ENCODE results near the gene FLT4. TPM values are rescaled to one million over a fixed set of nuclear protein-coding genes. Genes with fewer than 3 reads are reported as not detected.

FLT4 gene
- total RNA-seq, 4 donors from 2014 or later = 22.5 to 35.5 (median 25.1) TPM

- Histone ChIP-seq H3K4me3 (no peak within 1 kb of the TSS), H3K36me3 (no peaks in the 10 kb centered on the region), H3K9me3 (no peaks in the 10 kb centered on the region), H3K27ac (no peak within 1 kb of the TSS), H3K4me1 (no peaks in the 10 kb centered on the region), H3K27me3 (peaks cover 0 to 3% of the 10 kb centered on the region in 2 donors)
- intact Hi-C loops (cut with DNase I; ENCODE audit: low total_unique reads) = no loop called here
- TF ChIP-seq POLR2A (IDR thresholded peaks at IDR 0.05) (no peak), CTCF (IDR thresholded peaks at IDR 0.05) (no peak)
- no peak for DNase-seq
Observed at GRCh38 chr5:180591311-180591887, 58.0 kb downstream of the FLT4 start, which contains the start of gene SCGB3A1. Gene SCGB3A1, minus strand, starts transcription at chr5:180591499. Its CDS starts 37 bp downstream, at chr5:180591462.

GRCh38 chr5:180590543-180591310 lies 58.7 kb downstream of the FLT4 start:
- no peaks in the 10 kb centered on the region for H3K9me3 ChIP-seq
- DNase-seq = no peak
- H3K27me3 ChIP-seq = peaks cover 0 to 3% of the 10 kb centered on the region in 2 donors
- H3K36me3 ChIP-seq = no peaks in the 10 kb centered on the region
- H3K4me3 ChIP-seq = no peak overlapping the region
- H3K4me1 ChIP-seq = no peaks in the 10 kb centered on the region
- intact Hi-C loops (cut with DNase I; ENCODE audit: low total_unique reads) = no loop called here
- no peak overlapping the region for H3K27ac ChIP-seq
- TF ChIP-seq POLR2A (IDR thresholded peaks at IDR 0.05) (no peak), CTCF (IDR thresholded peaks at IDR 0.05) (no peak)

GRCh38 chr5:180589771-180590542 lies 59.4 kb downstream of the FLT4 start:
- H3K9me3 ChIP-seq = no peaks in the 10 kb centered on the region
- intact Hi-C loops (cut with DNase I; ENCODE audit: low total_unique reads) = no loop called here
- DNase-seq = no peak
- no peak for TF ChIP-seq POLR2A (IDR thresholded peaks at IDR 0.05)
- no peak for TF ChIP-seq CTCF (IDR thresholded peaks at IDR 0.05)
- no peaks in the 10 kb centered on the region for H3K4me1 ChIP-seq
- H3K36me3 ChIP-seq = no peaks in the 10 kb centered on the region
- peaks cover 0 to 3% of the 10 kb centered on the region in 2 donors for H3K27me3 ChIP-seq
- H3K27ac ChIP-seq = no peak overlapping the region
- H3K4me3 ChIP-seq = no peak overlapping the region

GRCh38 chr5:180586870-180587269 lies 62.5 kb downstream of the FLT4 start:
- no peaks in the 10 kb centered on the region for H3K36me3 ChIP-seq
- no peaks in the 10 kb centered on the region for H3K4me1 ChIP-seq
- TF ChIP-seq CTCF (IDR thresholded peaks at IDR 0.05) (no peak), POLR2A (IDR thresholded peaks at IDR 0.05) (no peak)
- H3K4me3 ChIP-seq = no peak overlapping the region
- peaks cover 0 to 3% of the 10 kb centered on the region in 2 donors for H3K27me3 ChIP-seq
- H3K27ac ChIP-seq = no peak overlapping the region
- H3K9me3 ChIP-seq = no peaks in the 10 kb centered on the region
- DNase-seq = no peak
- intact Hi-C loops (cut with DNase I; ENCODE audit: low total_unique reads) = no loop called here
